Astrocyte of the spinal cord (primary cell): ENCODE measurements around the gene EEFSEC.

Experiments used
- DNase-seq: peaks from one replicate; pipeline ENCODE4 v3.0.0; 2011; ENCODE audit warnings: low read depth, low spot score
- H3K4me3 ChIP-seq: 2 replicates; pipeline ENCODE4 v1.5.1; 2011; ENCODE audit warnings: low read depth, mild to moderate bottlenecking, low read length, moderate library complexity
- in situ Hi-C: cut with HindIII; loops from 2 replicates; pipeline ENCODE4 v1.10.0; 2017; ENCODE audit warnings: low sequenced_read_pairs
- TF ChIP-seq, protein P1 (sequence below): IDR thresholded peaks from 2 replicates; pipeline ENCODE4 v1.5.1; 2012; ENCODE audit warnings: low read depth, mild to moderate bottlenecking, low read length, inconsistent platforms

Gene EEFSEC

DNA sequence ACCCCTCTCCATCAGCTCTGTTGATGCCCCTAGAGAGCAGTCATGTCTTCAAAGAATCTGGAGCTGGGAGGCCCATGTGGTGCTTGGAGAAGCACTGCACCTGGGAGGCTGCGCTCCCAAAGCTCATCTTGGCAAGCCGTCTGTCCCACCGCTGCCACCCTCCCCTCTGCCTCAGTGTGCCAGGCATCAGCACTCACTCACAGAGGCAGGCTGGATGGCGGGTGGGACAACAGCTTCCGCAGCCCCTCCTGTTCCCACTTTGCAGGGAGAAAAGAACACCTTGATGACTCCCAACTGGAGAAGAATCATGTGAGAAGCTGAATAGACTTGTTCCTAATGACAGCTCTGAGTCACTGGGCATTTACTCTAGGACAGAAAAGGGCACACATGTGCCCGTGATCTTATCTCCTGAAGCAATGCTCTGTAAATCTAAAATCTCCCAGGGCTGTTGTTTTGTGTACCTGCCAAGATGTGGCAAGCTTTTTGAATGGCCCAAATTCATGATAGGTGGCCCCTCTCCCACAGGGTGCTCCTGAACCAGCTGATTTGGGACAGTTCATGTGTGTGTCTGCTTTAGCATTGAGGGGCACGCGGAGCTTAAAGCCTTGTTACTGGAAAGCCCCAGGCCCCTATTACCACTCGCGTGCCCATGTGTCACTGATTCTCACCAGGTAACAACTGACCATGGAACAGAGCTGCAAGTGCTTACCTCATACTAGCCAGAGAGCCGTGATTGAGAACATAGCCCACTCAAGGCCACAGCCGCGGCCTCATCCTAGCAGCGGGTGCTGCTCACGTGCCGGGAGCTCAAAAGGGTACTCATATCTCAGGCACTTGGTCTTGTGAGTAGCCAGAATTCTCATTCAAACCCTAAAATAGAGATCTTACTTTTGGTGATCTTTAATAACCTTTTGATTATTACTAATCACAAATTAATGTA, 209.0 kb downstream of the EEFSEC start:
- no peak for DNase-seq
- TF ChIP-seq, protein P1, sequence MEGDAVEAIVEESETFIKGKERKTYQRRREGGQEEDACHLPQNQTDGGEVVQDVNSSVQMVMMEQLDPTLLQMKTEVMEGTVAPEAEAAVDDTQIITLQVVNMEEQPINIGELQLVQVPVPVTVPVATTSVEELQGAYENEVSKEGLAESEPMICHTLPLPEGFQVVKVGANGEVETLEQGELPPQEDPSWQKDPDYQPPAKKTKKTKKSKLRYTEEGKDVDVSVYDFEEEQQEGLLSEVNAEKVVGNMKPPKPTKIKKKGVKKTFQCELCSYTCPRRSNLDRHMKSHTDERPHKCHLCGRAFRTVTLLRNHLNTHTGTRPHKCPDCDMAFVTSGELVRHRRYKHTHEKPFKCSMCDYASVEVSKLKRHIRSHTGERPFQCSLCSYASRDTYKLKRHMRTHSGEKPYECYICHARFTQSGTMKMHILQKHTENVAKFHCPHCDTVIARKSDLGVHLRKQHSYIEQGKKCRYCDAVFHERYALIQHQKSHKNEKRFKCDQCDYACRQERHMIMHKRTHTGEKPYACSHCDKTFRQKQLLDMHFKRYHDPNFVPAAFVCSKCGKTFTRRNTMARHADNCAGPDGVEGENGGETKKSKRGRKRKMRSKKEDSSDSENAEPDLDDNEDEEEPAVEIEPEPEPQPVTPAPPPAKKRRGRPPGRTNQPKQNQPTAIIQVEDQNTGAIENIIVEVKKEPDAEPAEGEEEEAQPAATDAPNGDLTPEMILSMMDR, result no peak
- in situ Hi-C loops, result no loop called here
- no peak overlapping the region for H3K4me3 ChIP-seq

DNA sequence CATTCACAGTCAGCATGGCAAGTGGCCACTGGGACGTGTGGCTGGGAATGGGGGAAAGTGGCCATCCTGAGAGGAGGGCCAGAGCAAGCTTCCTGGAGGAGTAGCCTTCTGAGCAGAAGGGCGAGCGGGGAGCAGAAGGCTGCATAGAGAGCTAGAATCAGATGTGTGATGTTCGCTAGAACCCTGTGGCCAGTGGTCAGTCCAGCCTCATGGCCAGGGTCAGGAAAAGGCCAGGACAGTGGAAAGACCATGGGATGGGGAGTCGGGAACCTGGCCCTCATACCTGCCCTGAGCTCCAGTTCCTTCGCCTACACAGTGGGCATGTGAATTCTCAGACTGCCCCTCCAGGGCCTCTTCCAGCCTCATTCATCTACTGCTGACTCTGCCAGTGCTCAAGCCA, 211.0 kb downstream of the EEFSEC start:
- no peak for DNase-seq
- TF ChIP-seq, protein P1, result no peak
- in situ Hi-C loops, result no loop called here
- H3K4me3 ChIP-seq, result no peak overlapping the region

DNA sequence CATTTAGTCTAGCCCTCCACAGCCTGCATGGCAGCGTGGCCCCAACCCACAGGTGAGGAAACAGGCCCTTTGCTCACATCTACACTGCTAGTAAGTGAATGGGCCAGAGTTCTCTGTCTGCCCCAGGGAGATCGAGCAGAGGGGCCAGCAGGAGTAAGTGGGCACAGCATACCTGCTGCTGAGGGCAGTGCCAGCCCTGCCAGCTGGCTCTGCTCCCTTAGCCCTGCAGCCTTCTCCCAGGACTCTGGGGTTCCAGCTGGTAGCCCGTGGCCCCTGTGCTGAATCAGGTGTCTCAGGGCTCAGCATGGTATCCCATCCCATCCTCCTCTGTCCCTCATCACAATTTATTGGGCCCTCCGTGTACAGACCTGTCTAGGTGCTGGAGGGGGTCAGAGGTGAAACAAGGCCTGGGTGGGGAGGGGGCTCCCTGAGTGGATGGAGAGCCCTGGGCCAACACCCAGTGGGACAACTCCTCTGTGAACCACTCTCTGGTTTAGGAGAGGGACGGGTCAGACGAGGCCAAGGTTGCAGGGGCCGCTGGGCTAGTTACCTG, 211.6 kb downstream of the EEFSEC start:
- DNase-seq, result no peak
- in situ Hi-C loops, result no loop called here
- H3K4me3 ChIP-seq, result no peak overlapping the region
- TF ChIP-seq, protein P1, result no peak

DNA sequence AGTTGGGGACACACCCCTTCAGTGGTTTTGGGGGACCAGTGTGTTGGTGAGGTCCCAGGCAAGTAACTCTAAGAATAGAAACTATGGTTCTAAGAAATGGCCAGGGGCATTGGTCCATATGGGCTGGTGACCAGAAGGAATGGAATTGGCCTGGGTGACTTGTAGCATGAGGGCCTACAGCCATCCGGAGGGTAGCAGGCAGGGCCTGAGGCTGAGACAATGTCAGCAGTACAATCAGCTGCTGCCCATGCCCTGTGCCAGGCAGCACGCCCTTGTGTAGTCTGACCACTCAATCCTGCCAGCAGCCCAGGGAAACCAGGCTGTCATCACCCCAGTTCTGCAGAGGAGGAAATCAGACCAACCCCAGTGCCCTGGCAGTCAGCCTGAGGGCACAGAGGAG, 212.9 kb downstream of the EEFSEC start:
- DNase-seq, result no peak
- no peak overlapping the region for H3K4me3 ChIP-seq
- TF ChIP-seq, protein P1, result no peak
- in situ Hi-C loops, result no loop called here

DNA sequence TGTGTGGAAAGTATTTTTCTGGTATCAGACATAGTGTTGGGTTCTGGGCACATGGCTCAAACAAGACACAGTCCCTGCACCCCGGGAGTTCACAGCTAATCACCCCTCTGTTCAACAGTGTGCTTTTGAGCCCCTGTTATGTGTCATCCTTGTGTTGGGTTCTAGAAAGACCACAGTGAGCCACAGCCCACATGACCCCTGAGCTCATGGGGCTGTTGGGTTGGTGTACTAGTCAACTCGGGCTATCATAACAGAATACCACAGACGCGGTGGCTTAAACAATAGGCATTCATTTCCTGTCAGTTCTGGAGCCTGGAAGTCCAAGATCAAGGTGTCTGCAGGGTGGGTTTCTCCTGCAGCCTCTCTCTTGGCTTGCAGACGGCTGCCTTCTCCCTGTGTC, 213.4 kb downstream of the EEFSEC start:
- TF ChIP-seq, protein P1, result no peak
- peak; percentile 5 for DNase-seq
- in situ Hi-C loops, result no loop called here

DNA sequence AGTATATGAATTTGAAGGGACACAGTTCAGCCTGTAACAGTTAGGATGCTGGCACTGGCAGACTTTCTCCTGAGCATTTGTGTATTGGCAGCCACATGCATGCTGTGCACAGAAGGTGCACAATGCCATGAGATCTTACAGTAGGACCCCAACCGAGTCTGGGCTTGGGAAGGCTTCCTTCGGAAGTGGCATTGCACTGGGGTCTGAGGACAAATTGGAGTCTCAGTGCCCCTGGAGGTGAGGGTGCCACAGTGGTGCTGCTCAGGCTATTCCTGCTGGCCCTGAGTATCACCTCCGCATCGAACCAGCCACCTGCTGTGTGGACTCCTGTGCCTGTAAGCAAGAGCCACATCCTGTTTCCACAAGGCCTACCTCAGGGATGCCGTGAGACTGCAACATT, 213.9 kb downstream of the EEFSEC start:
- H3K4me3 ChIP-seq, result no peak overlapping the region
- TF ChIP-seq, protein P1, result no peak
- no peak for DNase-seq
- in situ Hi-C loops, result no loop called here

More for the DNA sequence above, 213.4 kb downstream of the EEFSEC start:
- no peak overlapping the region for H3K4me3 ChIP-seq
